Stimulated activated CD4-positive, alpha-beta T cell treated with anti-CD3 and anti-CD28 coated beads, TNF-alpha, amount 100 ng/mL, for 4 hours (primary cell): ENCODE data around the gene SPIRE1.
"Not testable (repeated sequence)": the region's sequence is repeated elsewhere in the genome, so short reads cannot be mapped to it uniquely, and the experiment has no call there.

Source experiments
- DNase-seq, 3 experiments: peaks; one replicate each; pipeline ENCODE4 v3.0.0-alpha.2; 2020; ENCODE audit warnings: low read depth in 3 of 3

The SPIRE1 gene

DNA sequence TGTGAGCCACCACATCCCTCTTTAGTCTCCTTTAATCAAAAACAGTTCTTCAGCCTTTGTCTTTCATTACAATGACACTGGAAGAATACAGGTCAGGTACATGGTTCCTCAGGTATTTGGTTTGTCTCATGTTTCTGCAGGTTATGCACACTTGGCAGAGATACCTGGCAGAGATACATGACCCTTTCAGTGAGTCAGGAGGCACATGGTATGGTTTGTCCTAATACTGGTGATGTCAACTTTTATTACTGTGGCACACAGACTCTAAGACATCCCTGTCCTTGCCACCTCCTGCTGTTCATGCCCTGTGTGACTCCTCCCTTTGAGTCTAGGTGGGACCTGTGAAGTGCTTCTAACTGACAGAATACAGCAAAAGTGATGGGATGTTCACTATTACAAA is 58.4 kb downstream of the SPIRE1 start:
- DNase-seq = no peak

DNA sequence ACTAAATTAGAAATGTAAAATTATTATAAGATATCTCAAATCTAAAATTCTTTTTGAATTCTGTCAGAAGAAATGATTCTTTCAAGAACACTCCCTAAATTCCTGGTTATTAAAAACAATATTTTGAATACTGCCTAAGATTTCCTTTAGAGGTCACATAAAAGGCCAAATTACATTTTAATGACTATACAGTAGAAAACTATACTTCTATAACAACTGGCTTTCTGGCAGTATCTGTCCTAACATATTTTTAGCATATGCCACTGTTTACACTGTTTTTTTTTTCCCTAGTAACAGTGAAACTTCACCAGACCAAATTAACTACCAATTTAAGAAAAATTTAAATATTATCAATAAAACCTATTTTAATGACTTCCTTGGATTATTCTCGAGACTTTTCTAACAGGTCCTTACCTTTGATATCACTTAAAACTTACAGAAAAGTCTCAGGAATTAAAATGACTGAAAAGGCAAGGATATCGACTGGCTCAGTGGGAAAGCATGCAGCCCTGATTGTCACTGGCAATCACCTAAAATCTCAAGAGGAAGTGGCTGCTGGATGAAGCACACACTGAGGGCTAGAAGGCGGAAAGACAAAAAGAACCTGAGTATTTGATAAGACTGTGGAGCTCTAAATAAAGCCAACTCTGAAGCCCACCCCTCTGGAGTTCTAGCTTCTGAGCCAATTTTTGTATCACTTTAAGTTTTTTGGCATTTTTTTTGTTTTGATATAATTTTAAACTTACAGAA is 59.6 kb downstream of the SPIRE1 start:
- DNase-seq = no peak

DNA sequence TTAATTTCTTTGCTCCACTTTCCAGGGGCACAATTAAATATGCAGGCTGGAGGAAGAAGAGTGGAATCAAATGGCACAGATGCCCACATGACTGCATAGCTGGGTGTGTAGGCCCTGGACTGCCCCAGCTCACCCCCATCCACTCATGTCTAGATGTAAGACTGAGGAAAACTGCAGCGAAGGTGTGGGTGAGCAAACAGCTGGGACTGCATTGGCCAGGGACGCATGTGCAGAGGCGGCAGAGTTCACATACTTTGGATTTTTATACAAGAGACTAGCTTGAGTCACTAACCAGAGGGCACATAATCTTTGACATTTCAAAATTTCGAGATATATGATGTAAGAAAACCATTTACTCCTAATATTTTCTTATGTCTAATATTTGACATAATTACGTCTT is 60.1 kb downstream of the SPIRE1 start:
- no peak for DNase-seq

DNA sequence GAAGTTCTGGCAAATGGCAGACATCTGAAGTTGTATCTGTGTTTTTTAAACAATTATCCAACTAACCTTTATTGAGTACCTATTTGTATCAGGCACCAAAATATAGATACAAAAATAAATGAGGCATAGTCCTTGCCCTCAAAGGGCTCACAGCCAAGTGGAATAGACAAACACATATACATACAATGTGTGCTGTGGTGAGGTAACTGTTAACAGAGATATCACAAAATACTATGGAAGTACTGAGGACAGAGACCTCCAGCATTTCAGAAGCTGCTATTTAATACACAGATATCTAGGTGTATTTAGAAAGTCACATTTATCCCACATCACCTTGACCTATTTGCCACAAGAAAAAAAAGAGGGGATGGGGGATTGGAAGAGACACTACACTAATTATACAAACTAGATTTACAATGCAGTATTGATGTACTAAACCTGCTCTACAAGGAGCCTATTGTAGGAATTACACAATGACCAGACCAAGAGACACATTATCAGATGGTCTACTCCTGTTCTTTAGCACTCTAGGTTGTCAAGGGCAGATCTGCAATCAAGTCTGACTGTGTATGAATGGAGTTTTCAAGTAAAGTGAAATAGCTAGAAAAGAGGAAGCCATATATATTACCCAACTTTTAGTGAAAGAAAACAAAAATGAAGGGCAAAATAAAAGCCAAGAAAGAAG is 62.2 kb downstream of the SPIRE1 start:
- no peak for DNase-seq

DNA sequence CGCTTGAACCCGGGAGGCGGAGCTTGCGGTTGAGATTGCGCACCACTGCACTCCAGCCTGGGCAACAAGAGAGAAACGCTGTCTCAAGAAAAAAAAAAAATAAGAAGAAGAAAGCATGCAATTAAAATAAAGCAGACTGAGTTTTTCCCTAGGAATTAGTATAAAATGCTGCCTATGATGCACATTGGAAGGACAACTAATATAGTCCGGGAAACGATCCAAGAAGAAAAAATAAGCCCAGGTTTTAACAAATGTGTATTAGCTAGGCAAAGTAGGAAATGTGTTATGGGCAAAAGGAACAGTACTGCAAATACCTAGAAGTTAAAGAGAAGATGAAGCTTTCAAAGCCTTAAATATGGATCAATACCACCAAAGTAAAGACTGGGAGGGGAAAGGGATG is 64.0 kb downstream of the SPIRE1 start:
- no peak for DNase-seq

GRCh38 chr18:12592597-12593127 is 65.2 kb downstream of the SPIRE1 start:
- no peak for DNase-seq

DNA sequence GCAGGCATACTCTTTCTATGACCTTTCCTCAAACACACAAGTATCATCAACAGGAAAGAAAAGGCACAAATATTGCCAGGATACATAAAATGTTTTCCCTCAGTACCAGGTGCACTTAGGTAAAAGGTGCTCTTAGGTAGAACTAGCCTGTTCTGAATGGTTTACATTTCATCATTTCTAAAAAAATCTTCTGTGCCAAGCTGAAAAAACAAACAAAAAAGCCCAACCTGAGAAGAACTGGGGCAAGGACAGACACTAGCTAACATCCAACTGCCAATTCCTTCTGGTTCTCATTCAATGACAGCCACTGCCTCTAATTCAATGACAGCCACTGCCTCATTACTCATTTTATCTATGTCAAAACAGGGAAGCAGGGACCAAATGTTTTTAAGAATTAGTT is 68.5 kb downstream of the SPIRE1 start:
- DNase-seq = no peak

DNA sequence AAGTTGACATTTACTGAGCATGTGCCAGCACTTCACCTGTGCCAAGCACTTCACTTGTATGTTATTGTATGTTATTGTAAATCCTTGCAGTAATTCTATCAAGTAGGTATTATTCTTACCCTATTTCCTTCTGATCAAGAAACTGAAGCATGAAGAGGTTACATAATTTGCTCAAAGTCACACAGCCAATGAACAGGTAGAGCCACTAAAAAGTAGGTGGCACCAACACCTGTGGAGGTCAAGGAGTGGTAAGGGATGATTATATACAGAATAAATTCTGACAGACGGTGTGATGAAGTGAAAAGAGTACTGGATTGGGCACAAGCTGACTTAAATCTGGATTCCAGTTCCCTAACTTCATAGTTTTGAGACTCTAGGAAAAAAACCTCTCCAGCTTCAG is 71.0 kb downstream of the SPIRE1 start:
- no peak for DNase-seq

DNA sequence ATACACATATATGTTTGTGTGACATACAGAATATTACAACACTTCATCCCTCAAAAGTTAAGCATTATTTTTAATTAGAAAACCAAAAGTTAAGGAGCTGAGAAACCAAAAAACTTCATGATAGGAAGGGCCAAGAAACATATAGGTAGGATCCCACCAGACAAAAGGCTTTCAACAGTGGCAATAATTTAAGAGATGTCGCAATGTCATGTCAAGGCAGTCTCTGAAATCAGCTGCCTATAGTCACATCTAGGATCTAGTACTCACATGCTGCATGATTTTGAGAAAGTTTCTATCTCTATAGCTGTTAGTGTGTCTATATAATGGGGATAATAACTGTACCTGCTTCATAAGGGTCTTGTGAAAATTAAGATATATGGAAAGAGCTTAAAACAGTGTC is 72.7 kb downstream of the SPIRE1 start:
- no peak for DNase-seq

- DNase-seq = no peak
Measured at GRCh38 chr18:12580630-12581342, 77.1 kb downstream of the SPIRE1 start.

- no peak for DNase-seq
Measured at GRCh38 chr18:12579775-12580174, 78.1 kb downstream of the SPIRE1 start.

DNA sequence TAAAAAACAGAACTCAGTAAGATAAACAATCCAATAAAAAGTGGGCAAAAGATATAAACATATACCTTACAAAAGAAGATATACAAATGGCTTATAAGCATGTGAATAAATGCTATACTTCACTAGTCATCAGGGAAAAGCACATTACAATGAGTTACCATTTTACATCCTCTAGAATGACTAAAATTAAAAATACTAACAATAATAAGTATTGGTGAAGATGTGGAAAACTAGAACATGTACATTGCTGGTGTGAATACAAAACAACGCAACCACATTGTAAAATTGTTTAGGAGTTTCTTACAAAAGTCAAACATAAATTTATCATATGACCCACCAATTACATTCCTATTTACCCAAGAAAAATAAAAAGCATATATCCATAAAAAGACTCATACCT is 80.1 kb downstream of the SPIRE1 start:
- DNase-seq = no peak

- no peak for DNase-seq
Measured at GRCh38 chr18:12574494-12575185, 83.3 kb downstream of the SPIRE1 start.

DNA sequence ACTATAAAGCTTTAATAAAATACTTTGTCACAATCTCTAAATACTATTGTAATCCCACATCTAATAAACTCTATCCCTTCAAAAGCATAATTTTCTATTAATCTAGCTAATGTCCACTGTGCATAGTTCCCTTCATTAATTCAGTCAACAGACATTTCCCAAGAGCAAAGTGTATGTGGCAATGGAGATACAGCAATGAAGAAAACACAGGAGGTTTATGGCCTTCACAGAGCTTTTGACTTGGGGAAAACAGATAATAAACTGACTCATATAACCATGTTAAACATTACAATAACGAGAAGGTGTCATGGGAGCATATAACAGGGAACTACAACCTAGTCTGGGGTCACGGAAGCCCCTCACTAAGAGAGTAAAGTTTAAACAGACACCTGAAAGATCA is 86.3 kb downstream of the SPIRE1 start:
- no peak for DNase-seq

DNA sequence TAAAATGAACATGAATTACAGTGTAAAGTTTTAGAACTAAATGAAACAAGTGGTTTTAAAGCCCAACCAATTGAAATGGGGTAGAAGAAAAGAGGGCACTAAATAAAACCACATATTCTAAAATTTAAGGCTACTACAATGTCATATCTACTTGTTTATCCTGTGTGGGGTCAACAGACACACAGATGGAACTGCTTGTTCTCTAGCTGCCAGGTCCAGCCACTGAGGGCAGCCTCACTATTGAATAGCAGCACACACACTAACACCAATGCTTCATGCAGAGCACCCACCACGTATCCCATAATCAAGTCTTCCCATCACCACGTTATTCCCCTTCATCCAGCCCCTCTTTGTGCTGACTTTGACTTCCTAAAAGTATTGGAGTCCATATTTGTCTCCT is 88.1 kb downstream of the SPIRE1 start:
- no peak for DNase-seq

GRCh38 chr18:12567849-12568248 is 90.1 kb downstream of the SPIRE1 start:
- DNase-seq = no peak

GRCh38 chr18:12564861-12565260 is 93.0 kb downstream of the SPIRE1 start:
- DNase-seq = no peak

DNA sequence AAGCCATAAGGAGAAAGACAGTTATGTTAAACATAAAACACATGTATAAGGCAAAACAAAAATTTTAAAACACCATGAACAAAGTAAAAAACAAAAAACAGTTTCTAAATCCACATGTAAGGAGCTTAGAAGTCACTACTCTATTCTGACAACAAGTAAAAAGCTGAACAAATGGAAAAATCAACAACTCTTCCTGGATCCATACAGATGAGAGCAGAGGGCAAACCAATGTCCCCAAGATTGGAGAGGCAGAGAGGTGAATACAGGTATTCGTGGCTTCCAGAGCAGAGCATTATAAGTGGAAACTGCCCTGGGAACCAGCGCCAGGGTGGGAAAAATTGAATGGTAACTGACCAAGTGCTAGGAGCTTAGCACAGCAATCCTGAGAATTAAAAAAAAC is 93.5 kb downstream of the SPIRE1 start:
- DNase-seq = no peak

- DNase-seq = not testable (repeated sequence)
Measured at GRCh38 chr18:12560600-12560999, 97.3 kb downstream of the SPIRE1 start.

GRCh38 chr18:12559319-12559718 is 98.6 kb downstream of the SPIRE1 start:
- DNase-seq = no peak

- DNase-seq = no peak
Measured at GRCh38 chr18:12556946-12557806, 100.7 kb downstream of the SPIRE1 start.
